ENCODE measurements around the gene MMP23B.

DNA sequence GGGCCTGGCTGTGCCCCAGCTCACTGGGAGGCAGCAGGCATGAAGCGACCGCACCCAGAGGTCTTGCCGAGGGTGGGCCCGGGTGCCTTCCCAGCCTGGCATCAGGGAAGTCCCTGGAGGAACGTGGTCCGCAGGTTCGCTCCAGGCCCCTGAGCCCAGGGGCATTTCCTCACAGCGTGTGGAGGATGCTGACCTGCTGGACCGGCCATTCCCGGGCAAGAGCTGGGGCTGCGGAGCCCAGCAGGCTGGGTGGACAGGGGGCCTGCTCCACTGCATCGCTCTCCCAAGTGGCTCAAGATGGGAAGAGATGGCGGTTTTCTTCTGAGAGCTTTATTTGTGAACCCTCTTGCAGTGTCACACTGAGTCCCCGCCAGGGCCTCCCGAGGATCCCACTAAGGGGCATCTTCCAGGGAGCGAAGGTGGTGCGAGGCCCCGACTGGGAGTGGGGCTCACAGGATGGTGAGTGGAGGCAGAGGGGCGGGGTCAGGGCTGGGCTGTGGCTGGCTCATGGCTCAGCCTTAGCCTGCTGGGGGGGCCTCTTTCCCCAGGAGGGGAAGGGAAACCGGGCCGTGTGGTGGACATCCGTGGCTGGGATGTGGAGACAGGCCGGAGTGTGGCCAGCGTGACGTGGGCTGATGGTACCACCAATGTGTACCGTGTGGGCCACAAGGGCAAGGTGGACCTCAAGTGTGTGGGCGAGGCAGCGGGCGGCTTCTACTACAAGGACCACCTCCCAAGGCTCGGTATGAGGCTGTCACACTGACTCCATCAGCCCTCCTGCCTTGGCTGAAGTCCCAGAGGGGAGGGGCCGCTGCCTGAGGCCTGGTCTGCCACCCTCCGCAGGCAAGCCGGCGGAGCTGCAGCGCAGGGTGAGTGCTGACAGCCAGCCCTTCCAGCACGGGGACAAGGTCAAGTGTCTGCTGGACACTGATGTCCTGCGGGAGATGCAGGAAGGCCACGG is 7.2 kb upstream of the MMP23B start:
- TF ChIP-seq, protein P1, sequence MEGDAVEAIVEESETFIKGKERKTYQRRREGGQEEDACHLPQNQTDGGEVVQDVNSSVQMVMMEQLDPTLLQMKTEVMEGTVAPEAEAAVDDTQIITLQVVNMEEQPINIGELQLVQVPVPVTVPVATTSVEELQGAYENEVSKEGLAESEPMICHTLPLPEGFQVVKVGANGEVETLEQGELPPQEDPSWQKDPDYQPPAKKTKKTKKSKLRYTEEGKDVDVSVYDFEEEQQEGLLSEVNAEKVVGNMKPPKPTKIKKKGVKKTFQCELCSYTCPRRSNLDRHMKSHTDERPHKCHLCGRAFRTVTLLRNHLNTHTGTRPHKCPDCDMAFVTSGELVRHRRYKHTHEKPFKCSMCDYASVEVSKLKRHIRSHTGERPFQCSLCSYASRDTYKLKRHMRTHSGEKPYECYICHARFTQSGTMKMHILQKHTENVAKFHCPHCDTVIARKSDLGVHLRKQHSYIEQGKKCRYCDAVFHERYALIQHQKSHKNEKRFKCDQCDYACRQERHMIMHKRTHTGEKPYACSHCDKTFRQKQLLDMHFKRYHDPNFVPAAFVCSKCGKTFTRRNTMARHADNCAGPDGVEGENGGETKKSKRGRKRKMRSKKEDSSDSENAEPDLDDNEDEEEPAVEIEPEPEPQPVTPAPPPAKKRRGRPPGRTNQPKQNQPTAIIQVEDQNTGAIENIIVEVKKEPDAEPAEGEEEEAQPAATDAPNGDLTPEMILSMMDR (conservative IDR thresholded peaks at IDR 0.05; ENCODE audit: low read depth, low read length), result no peak
- TF ChIP-seq EZH2 (IDR thresholded peaks at IDR 0.05; ENCODE audit: borderline replicate concordance, low read depth, low read length, poor library complexity, severe bottlenecking), result no peak
